ENCODE results near the gene ARHGEF3.

Gene ARHGEF3

GRCh38 chr3:56833536-56833935, 31.8 kb upstream of the ARHGEF3 start:
- Histone ChIP-seq H3K4me3 (ENCODE audit: low read length) (no peak overlapping the region), H3K9ac (ENCODE audit: low read length) (no peak overlapping the region), H3F3A (ENCODE audit: insufficient read depth, low read length) (no peaks in the 10 kb centered on the region), H4K20me1 (ENCODE audit: insufficient read depth, low read length) (no peaks in the 10 kb centered on the region), H3K36me3 (replicated peaks; ENCODE audit: insufficient read depth, low read length) (no peaks in the 10 kb centered on the region), H3K4me2 (ENCODE audit: low read depth, low read length) (no peak overlapping the region), H3K79me2 (ENCODE audit: low read length) (no peaks in the 10 kb centered on the region), H3K27me3 (replicated peaks; ENCODE audit: insufficient read depth, low read length) (no peaks in the 10 kb centered on the region), H2AFZ (ENCODE audit: low read length) (no peak overlapping the region), H3K9me3 (replicated peaks; ENCODE audit: insufficient read depth, low read length) (no peaks in the 10 kb centered on the region), H3K27ac (ENCODE audit: low read length) (no peak overlapping the region), H3K4me1 (ENCODE audit: low read length) (no peaks in the 10 kb centered on the region), H3K9me2 (replicated peaks; ENCODE audit: insufficient read depth, low read length) (no peaks in the 10 kb centered on the region)
- no peak for DNase-seq
- TF ChIP-seq EZH2phosphoT487 (IDR thresholded peaks at IDR 0.05; ENCODE audit: low read length) (no peak), EZH2 (optimal IDR thresholded peaks at IDR 0.05; ENCODE audit: low read depth, low read length) (no peak), CTCF (IDR thresholded peaks at IDR 0.05; ENCODE audit: low read length) (no peak)

GRCh38 chr3:56833022-56833421, 31.3 kb upstream of the ARHGEF3 start:
- no peak for DNase-seq
- H3F3A ChIP-seq (ENCODE audit: insufficient read depth, low read length): no peaks in the 10 kb centered on the region
- no peak for TF ChIP-seq EZH2 (optimal IDR thresholded peaks at IDR 0.05; ENCODE audit: low read depth, low read length)
- no peak for TF ChIP-seq CTCF (IDR thresholded peaks at IDR 0.05; ENCODE audit: low read length)
- TF ChIP-seq EZH2phosphoT487 (IDR thresholded peaks at IDR 0.05; ENCODE audit: low read length): no peak
- H3K4me2 ChIP-seq (ENCODE audit: low read depth, low read length): no peak overlapping the region
- no peak overlapping the region for H2AFZ ChIP-seq (ENCODE audit: low read length)
- H3K9me2 ChIP-seq (replicated peaks; ENCODE audit: insufficient read depth, low read length): no peaks in the 10 kb centered on the region
- H3K27me3 ChIP-seq (replicated peaks; ENCODE audit: insufficient read depth, low read length): no peaks in the 10 kb centered on the region
- no peaks in the 10 kb centered on the region for H3K9me3 ChIP-seq (replicated peaks; ENCODE audit: insufficient read depth, low read length)
- no peaks in the 10 kb centered on the region for H3K36me3 ChIP-seq (replicated peaks; ENCODE audit: insufficient read depth, low read length)
- no peak overlapping the region for H3K9ac ChIP-seq (ENCODE audit: low read length)
- no peaks in the 10 kb centered on the region for H3K4me1 ChIP-seq (ENCODE audit: low read length)
- no peak overlapping the region for H3K27ac ChIP-seq (ENCODE audit: low read length)
- H4K20me1 ChIP-seq (ENCODE audit: insufficient read depth, low read length): no peaks in the 10 kb centered on the region
- no peak overlapping the region for H3K4me3 ChIP-seq (ENCODE audit: low read length)
- no peaks in the 10 kb centered on the region for H3K79me2 ChIP-seq (ENCODE audit: low read length)

GRCh38 chr3:56831572-56831971, 29.8 kb upstream of the ARHGEF3 start:
- TF ChIP-seq EZH2phosphoT487 (IDR thresholded peaks at IDR 0.05; ENCODE audit: low read length) (no peak), CTCF (IDR thresholded peaks at IDR 0.05; ENCODE audit: low read length) (no peak), EZH2 (optimal IDR thresholded peaks at IDR 0.05; ENCODE audit: low read depth, low read length) (no peak)
- Histone ChIP-seq H3K4me1 (ENCODE audit: low read length) (0 out of 2 replicates have a peak, but pooled peaks cover 3% of the 10 kb centered on the region), H3K27me3 (replicated peaks; ENCODE audit: insufficient read depth, low read length) (no peaks in the 10 kb centered on the region), H3K79me2 (ENCODE audit: low read length) (no peaks in the 10 kb centered on the region), H3K27ac (ENCODE audit: low read length) (no peak overlapping the region), H3K4me3 (ENCODE audit: low read length) (no peak overlapping the region), H2AFZ (ENCODE audit: low read length) (no peak overlapping the region), H3K9me2 (replicated peaks; ENCODE audit: insufficient read depth, low read length) (no peaks in the 10 kb centered on the region), H3K36me3 (replicated peaks; ENCODE audit: insufficient read depth, low read length) (no peaks in the 10 kb centered on the region), H4K20me1 (ENCODE audit: insufficient read depth, low read length) (no peaks in the 10 kb centered on the region), H3K9me3 (replicated peaks; ENCODE audit: insufficient read depth, low read length) (no peaks in the 10 kb centered on the region), H3K9ac (ENCODE audit: low read length) (no peak overlapping the region), H3K4me2 (ENCODE audit: low read depth, low read length) (no peak overlapping the region), H3F3A (ENCODE audit: insufficient read depth, low read length) (no peaks in the 10 kb centered on the region)
- no peak for DNase-seq

Measured in MM.1S (cell line).